Activated naive CD4-positive, alpha-beta T cell treated with anti-CD3 and anti-CD28 coated beads, Interleukin-2, amount 10 ng/mL, durations not matched to agents 5 hours and 36 hours (primary cell): ENCODE data around the gene CARD8. TPM values are rescaled to one million over a fixed set of nuclear protein-coding genes. Genes with fewer than 3 reads are reported as not detected.

Experiments used
- total RNA-seq, 2 experiments: library from RNA; stranded (reverse); gene quantifications; one replicate each; pipeline ENCODE4 v1.2.3, GENCODE V29; 2021

The CARD8 gene, protein sequence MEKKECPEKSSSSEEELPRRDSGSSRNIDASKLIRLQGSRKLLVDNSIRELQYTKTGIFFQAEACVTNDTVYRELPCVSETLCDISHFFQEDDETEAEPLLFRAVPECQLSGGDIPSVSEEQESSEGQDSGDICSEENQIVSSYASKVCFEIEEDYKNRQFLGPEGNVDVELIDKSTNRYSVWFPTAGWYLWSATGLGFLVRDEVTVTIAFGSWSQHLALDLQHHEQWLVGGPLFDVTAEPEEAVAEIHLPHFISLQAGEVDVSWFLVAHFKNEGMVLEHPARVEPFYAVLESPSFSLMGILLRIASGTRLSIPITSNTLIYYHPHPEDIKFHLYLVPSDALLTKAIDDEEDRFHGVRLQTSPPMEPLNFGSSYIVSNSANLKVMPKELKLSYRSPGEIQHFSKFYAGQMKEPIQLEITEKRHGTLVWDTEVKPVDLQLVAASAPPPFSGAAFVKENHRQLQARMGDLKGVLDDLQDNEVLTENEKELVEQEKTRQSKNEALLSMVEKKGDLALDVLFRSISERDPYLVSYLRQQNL
- 100 to 1,000 TPM; 228 to 232 TPM for total RNA-seq

GRCh38 chr19:48255376-48256303, at the start of gene CARD8:
CARD8 (minus strand) TSS chr19:48255912; CDS start chr19:48241020, 14,892 bp downstream.

DNA sequence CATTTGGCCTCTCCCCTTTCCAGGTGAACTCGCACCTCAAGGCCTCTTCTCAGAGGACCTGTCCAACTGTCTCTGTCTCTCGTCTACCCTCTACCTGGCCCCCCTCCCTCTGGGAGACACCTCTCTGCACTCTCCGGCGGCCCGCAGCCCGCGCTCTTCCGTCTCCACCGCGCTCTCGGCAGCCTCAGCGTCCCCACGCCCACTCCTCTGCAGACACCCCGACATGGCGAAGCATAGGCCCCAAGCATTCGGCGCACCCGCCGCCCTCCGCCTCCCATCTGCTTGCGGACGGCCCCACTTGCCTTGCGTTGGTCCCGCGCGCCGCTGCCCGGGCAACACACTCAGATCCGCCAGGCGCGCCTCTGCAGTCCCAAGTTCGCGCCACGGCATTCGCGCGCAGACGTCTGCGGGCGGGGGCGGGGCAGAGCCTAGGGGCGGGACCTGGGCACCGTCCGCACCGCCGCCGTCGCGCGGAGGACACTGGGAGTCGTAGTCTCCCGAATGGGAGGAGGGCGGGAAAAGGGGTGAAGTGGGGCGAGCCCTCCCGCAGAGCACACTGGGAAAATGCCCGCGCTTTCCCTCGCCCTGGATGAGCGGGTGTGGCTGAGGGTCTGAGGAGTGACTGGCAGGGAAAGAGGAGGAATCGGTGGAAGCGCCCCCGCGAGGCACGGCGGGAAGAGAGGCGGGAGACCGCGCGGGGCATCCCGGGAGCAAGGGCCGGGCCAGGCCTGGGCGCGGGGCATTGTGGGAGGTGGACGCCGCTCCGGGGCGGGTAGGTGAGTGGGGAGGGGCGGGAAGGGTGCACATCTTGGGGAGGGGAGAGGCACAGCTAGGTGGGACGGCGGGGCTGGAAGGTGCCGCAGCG, 85.5 kb downstream of the CARD8 start, which contains the start of the genes LIG1 and ZSWIM9:
LIG1 (minus strand) TSS at position 406 of the 865 bp plus-strand sequence. CDS start 4,778 bp downstream, outside the sequence.
ZSWIM9 (plus strand) TSS at position 742 of the 865 bp plus-strand sequence. CDS start 1,123 bp downstream, outside the sequence.

Other genes starting within 250 kb of the CARD8 start
- gene CABP5, start 211.8 kb downstream of the CARD8 start, total RNA-seq = not detected
- 1 to 10 TPM; 5.5 to 6.3 TPM for gene PLA2G4C, start 145.1 kb downstream of the CARD8 start, total RNA-seq
- 100 to 1,000 TPM; 131 to 139 TPM for gene LIG1, start 85.6 kb downstream of the CARD8 start, total RNA-seq
- 1 to 10 TPM; 6.0 to 6.7 TPM for gene ZSWIM9, start 85.2 kb downstream of the CARD8 start, total RNA-seq
- under 1 TPM; 0.18 to 0.31 TPM for gene ZNF114, start 14.2 kb upstream of the CARD8 start, total RNA-seq
- 100 to 1,000 TPM; 397 to 399 TPM for gene EMP3, start 69.6 kb upstream of the CARD8 start, total RNA-seq
- gene TMEM143, start 108.0 kb upstream of the CARD8 start, total RNA-seq = 10 to 100 TPM; 17.0 to 19.1 TPM
- not detected for gene SYNGR4, start 108.5 kb upstream of the CARD8 start, total RNA-seq
- gene KDELR1, start 135.6 kb upstream of the CARD8 start, total RNA-seq = 10 to 100 TPM; 71.5 to 76.1 TPM
- gene GRIN2D, start 137.8 kb upstream of the CARD8 start, total RNA-seq = under 1 TPM; 0.05 to 0.08 TPM
- gene GRWD1, start 190.1 kb upstream of the CARD8 start, total RNA-seq = 10 to 100 TPM; 28.4 to 29.9 TPM
- under 1 TPM; 0.71 to 0.75 TPM for gene KCNJ14, start 199.7 kb upstream of the CARD8 start, total RNA-seq
- gene CYTH2, start 213.5 kb upstream of the CARD8 start, total RNA-seq = 10 to 100 TPM; 62.3 to 66.6 TPM